Small intestine (tissue), 7 donors: ENCODE measurements around the gene BRD8. TPM values are rescaled to one million over a fixed set of nuclear protein-coding genes. Genes with fewer than 3 reads are reported as not detected.

ENCODE experiments used
- DNase-seq, 2 donors: peaks; one replicate each; pipeline versions ENCODE4 v3.0.0 to v3.0.0-alpha.2; 2013
- FAIRE-seq: peaks from 2 replicates; lab custom pipeline; 2012; peaks lifted over from hg19 to GRCh38; lab: Jason Lieb, UNC
- H3K27ac ChIP-seq, 3 donors: one replicate each; pipeline ENCODE4 v1.5.1; 2013; ENCODE audit warnings: low read length in 2 of 3, mild to moderate bottlenecking in 2 of 3, control low read depth in 1 of 3, inconsistent platforms in 1 of 3, low read depth in 1 of 3, moderate library complexity in 1 of 3
- H3K27me3 ChIP-seq, 3 donors: one replicate each; pipeline ENCODE4 v1.6.1; 2013; ENCODE audit warnings: low read length in 3 of 3, inconsistent platforms in 1 of 3; ENCODE audit not compliant: control insufficient read depth in 3 of 3, insufficient read depth in 3 of 3
- H3K36me3 ChIP-seq, 3 donors: one replicate each; pipeline ENCODE4 v1.6.1; 2013; ENCODE audit warnings: low read length in 3 of 3, inconsistent platforms in 1 of 3, low read depth in 1 of 3, mild to moderate bottlenecking in 1 of 3, moderate library complexity in 1 of 3; ENCODE audit not compliant: control insufficient read depth in 3 of 3, insufficient read depth in 2 of 3
- H3K4me1 ChIP-seq, 3 donors: one replicate each; pipeline ENCODE4 v1.6.1; 2013; ENCODE audit warnings: low read length in 2 of 3, inconsistent platforms in 1 of 3, low read depth in 1 of 3, mild to moderate bottlenecking in 1 of 3, moderate library complexity in 1 of 3; ENCODE audit not compliant: control insufficient read depth in 3 of 3, insufficient read depth in 2 of 3
- H3K4me3 ChIP-seq, 3 donors: one replicate each; pipeline ENCODE4 v1.5.1; 2013; ENCODE audit warnings: low read length in 3 of 3, control low read depth in 1 of 3, inconsistent platforms in 1 of 3, low read depth in 1 of 3, mild to moderate bottlenecking in 1 of 3, moderate library complexity in 1 of 3
- H3K9me3 ChIP-seq, 2 donors: one replicate each; pipeline ENCODE4 v1.6.1; 2013; ENCODE audit warnings: low read depth in 1 of 2, low read length in 1 of 2; ENCODE audit not compliant: control insufficient read depth in 2 of 2, insufficient read depth in 1 of 2
- WGBS, 3 donors: extraction: QIAGEN DNeasy Blood & Tissue Kit; methylation state at CpG; one replicate each; pipeline ENCODE4 v1.1.7; 2013; 5-methylcytosine and 5-hydroxymethylcytosine counted together
- polyA plus RNA-seq, 4 donors: library from polyadenylated mRNA; stranded (reverse) in 3 of 4; unstranded in 1 of 4; fragments of 200-250 nt in 3 of 4; fragments of 120-200 nt in 1 of 4; gene quantifications; one replicate each; pipeline versions ENCODE4 v1.2.1 to v1.2.3, GENCODE V29; 2013
- donor health status: healthy with polysubstance abuse.
- donor health status: control.
- donor health status: control.
- donor health status: Bipolar disorder and iron deficiency.
- donor health status: healthy.

The BRD8 gene
- polyA plus RNA-seq, 4 donors = 17.0 to 82.6 (median 28.3) TPM

- H3K36me3 ChIP-seq = no peaks in the 10 kb centered on the region
- peaks cover 0 to 4% (median 0%) of the 10 kb centered on the region in 3 donors for H3K4me1 ChIP-seq
- H3K27ac ChIP-seq = no peak overlapping the region
- DNase-seq (no peak), FAIRE-seq (no peak)
- WGBS, 3 donors = 82 to 93% (median 83%) methylated on average over 1 of the region's 1 CpG
- no peak overlapping the region for H3K4me3 ChIP-seq
- peaks cover 0 to 2% (median 0%) of the 10 kb centered on the region in 3 donors for H3K27me3 ChIP-seq
- no peaks in the 10 kb centered on the region for H3K9me3 ChIP-seq
These were observed 86.1 kb downstream of the BRD8 start for GRCh38 chr5:138092301-138092700.

GRCh38 chr5:138091685-138092084 lies 86.7 kb downstream of the BRD8 start:
- Histone ChIP-seq H3K27ac (no peak overlapping the region), H3K36me3 (no peaks in the 10 kb centered on the region), H3K4me3 (no peak overlapping the region), H3K9me3 (no peaks in the 10 kb centered on the region), H3K4me1 (peaks cover 0 to 4% (median 0%) of the 10 kb centered on the region in 3 donors), H3K27me3 (peaks cover 0 to 2% (median 0%) of the 10 kb centered on the region in 3 donors)
- DNase-seq = no peak
- WGBS, 3 donors = 80 to 90% (median 88%) methylated on average over 4 of the region's 4 CpGs
- FAIRE-seq = no peak

Other genes starting within 250 kb of the BRD8 start
- gene FAM13B, start 145.6 kb downstream of the BRD8 start, polyA plus RNA-seq = 10 to 100 TPM in 2 of 4 donors, 1 to 10 TPM in 2; 5.8 to 21.9 (median 8.8) TPM
- gene WNT8A, start 94.6 kb downstream of the BRD8 start, polyA plus RNA-seq = not detected
- 1 to 10 TPM in 2 of 4 donors, not detected in 2; 1.3 to 1.8 TPM for gene NME5, start 39.2 kb downstream of the BRD8 start, polyA plus RNA-seq
- 10 to 100 TPM in 2 of 4 donors, 1 to 10 TPM in 1, under 1 TPM in 1; 0.27 to 11.7 (median 6.3) TPM for gene KIF20A, start 482 bp upstream of the BRD8 start, polyA plus RNA-seq
- gene CDC23, start 34.7 kb upstream of the BRD8 start, polyA plus RNA-seq = 10 to 100 TPM in 3 of 4 donors, 1 to 10 TPM in 1; 5.9 to 36.7 (median 12.4) TPM
- gene GFRA3, start 96.0 kb upstream of the BRD8 start, polyA plus RNA-seq = 1 to 10 TPM in 2 of 4 donors, under 1 TPM in 1, not detected in 1; 0.67 to 4.2 (median 1.1) TPM
- 1 to 10 TPM in 3 of 4 donors, under 1 TPM in 1; 0.54 to 8.8 (median 5.0) TPM for gene CDC25C, start 153.2 kb upstream of the BRD8 start, polyA plus RNA-seq
- 10 to 100 TPM in 2 of 4 donors, 1 to 10 TPM in 2; 5.4 to 28.1 (median 8.5) TPM for gene FAM53C, start 159.6 kb upstream of the BRD8 start, polyA plus RNA-seq
- gene KDM3B, start 174.1 kb upstream of the BRD8 start, polyA plus RNA-seq = 10 to 100 TPM; 18.6 to 63.2 (median 25.2) TPM